PC-9 (cell line): Measurements from ENCODE around the gene CCNL1. TPM values are rescaled to one million over a fixed set of nuclear protein-coding genes. Genes with fewer than 3 reads are reported as not detected.
"Not testable (repeated sequence)": the region's sequence is repeated elsewhere in the genome, so short reads cannot be mapped to it uniquely, and the experiment has no call there.

Experiments
- BruUV-seq: library from RNA; stranded (reverse); fragments of 400-500 nt; replicated peaks from 2 replicates; lab custom pipeline; 2021; lab: Mats Ljungman, UMichigan
- CTCF ChIA-PET: fragments of 300-600 bp; sonication (Branson Sonifier 250); formaldehyde crosslinking; loops from one replicate; lab custom pipeline; 2022; ENCODE audit warnings: antibody characterized with exemption; lab: Charles Lee
- POLR2A ChIA-PET: fragments of 300-600 bp; sonication (Branson Sonifier 250); formaldehyde crosslinking; loops from one replicate; lab custom pipeline; 2022; ENCODE audit warnings: antibody characterized with exemption; ENCODE audit not compliant: unreplicated experiment; lab: Charles Lee
- DNase-seq, 2 experiments: peaks; one replicate each; pipeline versions ENCODE4 v3.0.0 to v3.0.0-alpha.2; 2015 to 2022; ENCODE audit warnings: mixed read lengths in 1 of 2
- H2AFZ ChIP-seq: fragments of 200-600 bp; sonication (generic); 2 replicates; pipeline ENCODE4 v1.8.1; 2017; ENCODE audit warnings: antibody characterized with exemption
- H3F3A ChIP-seq: fragments of 200-600 bp; sonication (generic); 2 replicates; pipeline ENCODE4 v1.8.1; 2017; ENCODE audit warnings: antibody characterized with exemption, mild to moderate bottlenecking, low read depth; ENCODE audit not compliant: insufficient read depth
- H3K27ac ChIP-seq: fragments of 200-600 bp; sonication (generic); 2 replicates; pipeline ENCODE4 v1.6.1; 2016; ENCODE audit warnings: mixed run types
- H3K27me3 ChIP-seq: fragments of 200-600 bp; sonication (generic); 2 replicates; pipeline ENCODE4 v1.6.1; 2016; ENCODE audit warnings: low read depth, mixed run types; ENCODE audit not compliant: insufficient read depth
- H3K36me3 ChIP-seq: fragments of 200-600 bp; sonication (generic); 2 replicates; pipeline ENCODE4 v1.6.1; 2016; ENCODE audit warnings: low read depth, mixed run types
- H3K4me1 ChIP-seq: fragments of 200-600 bp; sonication (generic); replicated peaks from 2 replicates; pipeline ENCODE4 v1.6.1; 2016; ENCODE audit warnings: mixed run types; ENCODE audit not compliant: insufficient read depth
- H3K4me2 ChIP-seq: fragments of 200-600 bp; sonication (generic); 2 replicates; pipeline ENCODE4 v1.6.1; 2017; ENCODE audit warnings: mixed run types
- H3K4me3 ChIP-seq: fragments of 200-600 bp; sonication (generic); 2 replicates; pipeline ENCODE4 v1.6.1; 2016; ENCODE audit warnings: mixed run types
- H3K79me2 ChIP-seq: fragments of 200-600 bp; sonication (generic); 2 replicates; pipeline ENCODE4 v1.6.1; 2017; ENCODE audit warnings: low read depth, mixed run types
- H3K9me2 ChIP-seq: fragments of 200-600 bp; sonication (generic); 2 replicates; pipeline ENCODE4 v1.8.1; 2017; ENCODE audit warnings: mild to moderate bottlenecking; ENCODE audit not compliant: insufficient read depth
- H3K9me3 ChIP-seq: fragments of 200-600 bp; sonication (generic); 2 replicates; pipeline ENCODE4 v1.8.1; 2016; ENCODE audit warnings: low read depth; ENCODE audit not compliant: insufficient read depth
- H4K20me1 ChIP-seq: fragments of 200-600 bp; sonication (generic); 2 replicates; pipeline ENCODE4 v1.8.1; 2017; ENCODE audit not compliant: insufficient read depth
- EZH2 ChIP-seq: fragments of 200-600 bp; sonication (generic); IDR thresholded peaks from 2 replicates; pipeline ENCODE4 v1.8.0; 2017; ENCODE audit warnings: antibody characterized with exemption, low read depth
- intact Hi-C: fragments of 100-400 bp; cut with micrococcal nuclease; formaldehyde crosslinking; loops from one replicate; pipeline ENCODE4 v1.10.0; 2022; ENCODE audit not compliant: unreplicated experiment
- total RNA-seq: library from RNA; stranded (reverse); gene quantifications from 2 replicates; pipeline ENCODE4 v1.2.3, GENCODE V29; 2021
- TF ChIP-seq, protein P1 (sequence below): fragments of 200-600 bp; sonication (generic); conservative IDR thresholded peaks from 2 replicates; pipeline ENCODE4 v1.6.1; 2017; ENCODE audit warnings: mixed run types, antibody characterized with exemption, mild to moderate bottlenecking, moderate library complexity

CCNL1 gene
- total RNA-seq, 1 experiment from 2014 or later: 91.3 TPM

DNA sequence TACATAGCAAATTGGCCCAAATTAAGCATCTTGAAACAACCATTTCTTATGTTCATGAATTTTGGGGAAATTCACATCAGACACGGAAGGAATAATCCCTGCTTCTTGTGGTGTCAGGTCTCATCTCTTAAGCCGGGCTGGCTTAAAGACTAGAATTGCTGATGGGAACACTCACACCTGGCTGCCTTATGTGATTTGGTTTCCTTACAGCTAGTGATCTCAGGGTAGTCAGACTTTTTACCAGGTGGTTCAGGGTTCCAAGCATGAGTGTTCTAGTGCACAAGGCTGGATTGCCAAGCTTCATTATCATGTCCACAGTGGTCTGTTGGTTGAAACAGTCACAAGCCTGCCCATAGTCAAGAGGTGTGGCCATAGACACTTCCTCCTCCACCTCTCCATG is 20.3 kb upstream of the CCNL1 start:
- TF ChIP-seq EZH2: no peak
- TF ChIP-seq, protein P1, sequence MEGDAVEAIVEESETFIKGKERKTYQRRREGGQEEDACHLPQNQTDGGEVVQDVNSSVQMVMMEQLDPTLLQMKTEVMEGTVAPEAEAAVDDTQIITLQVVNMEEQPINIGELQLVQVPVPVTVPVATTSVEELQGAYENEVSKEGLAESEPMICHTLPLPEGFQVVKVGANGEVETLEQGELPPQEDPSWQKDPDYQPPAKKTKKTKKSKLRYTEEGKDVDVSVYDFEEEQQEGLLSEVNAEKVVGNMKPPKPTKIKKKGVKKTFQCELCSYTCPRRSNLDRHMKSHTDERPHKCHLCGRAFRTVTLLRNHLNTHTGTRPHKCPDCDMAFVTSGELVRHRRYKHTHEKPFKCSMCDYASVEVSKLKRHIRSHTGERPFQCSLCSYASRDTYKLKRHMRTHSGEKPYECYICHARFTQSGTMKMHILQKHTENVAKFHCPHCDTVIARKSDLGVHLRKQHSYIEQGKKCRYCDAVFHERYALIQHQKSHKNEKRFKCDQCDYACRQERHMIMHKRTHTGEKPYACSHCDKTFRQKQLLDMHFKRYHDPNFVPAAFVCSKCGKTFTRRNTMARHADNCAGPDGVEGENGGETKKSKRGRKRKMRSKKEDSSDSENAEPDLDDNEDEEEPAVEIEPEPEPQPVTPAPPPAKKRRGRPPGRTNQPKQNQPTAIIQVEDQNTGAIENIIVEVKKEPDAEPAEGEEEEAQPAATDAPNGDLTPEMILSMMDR: no peak
- ChIA-PET POLR2A (no interaction called here), CTCF (no interaction called here)
- BruUV-seq: no TSS peak
- Histone ChIP-seq H3K36me3 (no peaks in the 10 kb centered on the region), H4K20me1 (no peaks in the 10 kb centered on the region), H3F3A (no peaks in the 10 kb centered on the region; the same call in none of the 2 replicates), H2AFZ (no peak overlapping the region), H3K79me2 (peaks cover 24% of the 10 kb centered on the region), H3K9me2 (no peaks in the 10 kb centered on the region), H3K4me1 (peaks cover 11% of the 10 kb centered on the region), H3K4me2 (no peak overlapping the region), H3K4me3 (no peak overlapping the region), H3K27me3 (no peaks in the 10 kb centered on the region), H3K9me3 (peaks cover 3% of the 10 kb centered on the region; the same call in 1 of the 2 replicates), H3K27ac (no peak overlapping the region)
- intact Hi-C loops: no loop called here
- DNase-seq: no peak

DNA sequence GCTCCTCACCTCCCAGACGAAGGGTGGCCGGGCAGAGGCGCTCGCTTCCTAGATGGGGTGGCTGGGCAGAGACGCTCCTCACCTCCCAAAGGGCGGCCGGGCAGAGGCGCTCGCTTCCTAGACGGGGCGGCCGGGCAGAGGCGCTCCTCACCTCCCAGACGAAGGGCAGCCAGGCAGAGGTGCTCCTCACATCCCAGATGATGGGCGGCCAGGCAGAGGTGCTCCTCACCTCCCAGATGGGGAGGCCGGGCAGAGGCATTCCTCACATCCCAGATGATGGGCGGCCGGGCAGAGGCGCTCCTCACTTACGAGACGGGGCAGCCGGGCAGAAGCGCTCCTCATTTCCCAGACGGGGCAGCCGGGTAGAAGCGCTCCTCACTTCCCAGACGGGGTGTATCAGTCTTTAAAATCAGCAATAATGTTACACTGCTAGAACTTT is 19.4 kb upstream of the CCNL1 start:
- intact Hi-C loops: loop anchor here (10.0 kb wide), 2 partner anchors 605 to 1355 kb away; no protein-coding TSS in a partner anchor
- no peaks in the 10 kb centered on the region for H3K9me3 ChIP-seq
- H2AFZ ChIP-seq: no peak overlapping the region
- TF ChIP-seq, protein P1: no peak
- TF ChIP-seq EZH2: no peak
- peaks cover 3% of the 10 kb centered on the region for H3F3A ChIP-seq
- BruUV-seq: no TSS peak
- no peaks in the 10 kb centered on the region for H3K27me3 ChIP-seq
- H4K20me1 ChIP-seq: no peaks in the 10 kb centered on the region
- peaks cover 24% of the 10 kb centered on the region for H3K79me2 ChIP-seq
- CTCF ChIA-PET: interaction anchor here (0.6 kb wide), 1 partner anchor 803 kb away, joined by 3 read pairs; no protein-coding TSS in a partner anchor
- POLR2A ChIA-PET: no interaction called here
- no peaks in the 10 kb centered on the region for H3K9me2 ChIP-seq
- H3K4me3 ChIP-seq: no peak overlapping the region
- H3K27ac ChIP-seq: no peak overlapping the region
- H3K4me1 ChIP-seq: peaks cover 11% of the 10 kb centered on the region
- no peak overlapping the region for H3K4me2 ChIP-seq
- no peak for DNase-seq
- no peaks in the 10 kb centered on the region for H3K36me3 ChIP-seq

DNA sequence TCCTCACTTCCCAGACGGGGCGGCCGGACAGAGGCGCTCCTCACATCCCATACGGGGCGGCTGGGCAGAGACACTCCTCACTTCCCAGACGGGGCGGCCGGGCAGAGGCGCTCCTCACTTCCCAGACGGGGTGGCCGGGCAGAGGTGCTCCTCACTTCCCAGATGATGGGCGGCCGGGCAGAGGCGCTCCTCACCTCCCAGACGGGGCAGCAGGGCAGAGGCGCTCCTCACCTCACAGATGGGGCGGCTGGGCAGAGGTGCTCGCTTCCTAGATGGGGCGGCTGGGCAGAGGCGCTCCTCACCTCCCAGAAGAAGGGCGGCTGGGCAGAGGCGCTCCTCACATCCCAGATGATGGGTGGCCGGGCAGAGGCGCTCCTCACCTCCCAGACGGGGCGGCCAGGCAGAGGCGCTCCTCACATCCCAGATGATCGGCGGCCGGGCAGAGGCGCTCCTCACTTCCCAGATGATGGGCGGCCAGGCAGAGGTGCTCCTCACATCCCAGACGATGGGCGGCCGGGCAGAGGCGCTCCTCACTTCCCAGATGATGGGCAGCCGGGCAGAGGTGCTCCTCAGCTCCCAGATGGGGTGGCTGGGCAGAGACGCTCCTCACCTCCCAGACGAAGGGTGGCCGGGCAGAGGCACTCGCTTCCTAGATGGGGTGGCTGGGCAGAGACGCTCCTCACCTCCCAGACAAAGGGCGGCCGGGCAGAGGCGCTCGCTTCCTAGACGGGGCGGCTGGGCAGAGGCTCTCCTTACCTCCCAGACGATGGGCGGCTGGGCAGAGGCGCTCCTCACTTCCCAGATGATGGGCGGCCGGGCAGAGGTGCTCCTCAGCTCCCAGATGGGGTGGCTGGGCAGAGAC is 18.8 kb upstream of the CCNL1 start:
- POLR2A ChIA-PET, CTCF ChIA-PET: not testable (repeated sequence)
- intact Hi-C loops: loop anchor here (10.0 kb wide), 2 partner anchors 606 to 1356 kb away; no protein-coding TSS in a partner anchor

DNA sequence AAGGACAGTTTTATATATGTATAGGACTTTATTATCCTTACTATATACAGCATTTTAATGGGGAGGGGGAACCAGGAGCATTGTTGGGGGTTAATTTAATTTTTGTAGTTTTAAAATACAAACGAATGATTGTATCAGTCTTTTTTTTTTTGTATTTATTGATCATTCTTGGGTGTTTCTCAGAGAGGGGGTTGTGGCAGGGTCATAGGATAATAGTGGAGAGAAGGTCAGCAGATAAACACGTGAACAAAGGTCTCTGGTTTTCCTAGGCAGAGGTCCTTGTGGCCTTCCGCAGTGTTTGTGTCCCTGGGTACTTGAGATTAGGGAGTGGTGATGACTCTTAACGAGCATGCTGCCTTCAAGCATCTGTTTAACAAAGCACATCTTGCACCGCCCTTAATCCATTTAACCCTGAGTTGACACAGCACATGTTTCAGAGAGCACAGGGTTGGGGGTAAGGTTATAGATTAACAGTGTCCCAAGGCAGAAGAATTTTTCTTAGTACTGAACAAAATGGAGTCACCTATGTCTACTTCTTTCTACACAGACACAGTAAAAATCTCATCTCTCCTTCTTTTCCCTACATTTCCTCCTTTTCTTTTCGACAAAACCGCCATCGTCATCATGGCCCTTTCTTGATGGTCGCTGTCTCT is 18.0 kb upstream of the CCNL1 start:
- POLR2A ChIA-PET, H3K4me2 ChIP-seq, H3K27me3 ChIP-seq, DNase-seq, H3K9me2 ChIP-seq, CTCF ChIA-PET, H2AFZ ChIP-seq, H3K4me3 ChIP-seq, H3K27ac ChIP-seq, H3K9me3 ChIP-seq, H4K20me1 ChIP-seq, H3K36me3 ChIP-seq, BruUV-seq: not testable (repeated sequence)
- Histone ChIP-seq H3K4me1 (peaks cover 22% of the 10 kb centered on the region), H3F3A (peaks cover 14% of the 10 kb centered on the region), H3K79me2 (peaks cover 24% of the 10 kb centered on the region)
- intact Hi-C loops: loop anchor here (10.0 kb wide), 2 partner anchors 607 to 1357 kb away; no protein-coding TSS in a partner anchor

More for the DNA sequence above, 18.8 kb upstream of the CCNL1 start:
- H3K4me2 ChIP-seq, H3K36me3 ChIP-seq, H3K27ac ChIP-seq, H3F3A ChIP-seq, H3K9me2 ChIP-seq, DNase-seq, H3K27me3 ChIP-seq, BruUV-seq, H2AFZ ChIP-seq, H4K20me1 ChIP-seq, H3K9me3 ChIP-seq, H3K4me3 ChIP-seq: not testable (repeated sequence)
- peaks cover 18% of the 10 kb centered on the region for H3K4me1 ChIP-seq
- peaks cover 24% of the 10 kb centered on the region for H3K79me2 ChIP-seq
